ENCODE measurements around the gene SMIM29.

DNA sequence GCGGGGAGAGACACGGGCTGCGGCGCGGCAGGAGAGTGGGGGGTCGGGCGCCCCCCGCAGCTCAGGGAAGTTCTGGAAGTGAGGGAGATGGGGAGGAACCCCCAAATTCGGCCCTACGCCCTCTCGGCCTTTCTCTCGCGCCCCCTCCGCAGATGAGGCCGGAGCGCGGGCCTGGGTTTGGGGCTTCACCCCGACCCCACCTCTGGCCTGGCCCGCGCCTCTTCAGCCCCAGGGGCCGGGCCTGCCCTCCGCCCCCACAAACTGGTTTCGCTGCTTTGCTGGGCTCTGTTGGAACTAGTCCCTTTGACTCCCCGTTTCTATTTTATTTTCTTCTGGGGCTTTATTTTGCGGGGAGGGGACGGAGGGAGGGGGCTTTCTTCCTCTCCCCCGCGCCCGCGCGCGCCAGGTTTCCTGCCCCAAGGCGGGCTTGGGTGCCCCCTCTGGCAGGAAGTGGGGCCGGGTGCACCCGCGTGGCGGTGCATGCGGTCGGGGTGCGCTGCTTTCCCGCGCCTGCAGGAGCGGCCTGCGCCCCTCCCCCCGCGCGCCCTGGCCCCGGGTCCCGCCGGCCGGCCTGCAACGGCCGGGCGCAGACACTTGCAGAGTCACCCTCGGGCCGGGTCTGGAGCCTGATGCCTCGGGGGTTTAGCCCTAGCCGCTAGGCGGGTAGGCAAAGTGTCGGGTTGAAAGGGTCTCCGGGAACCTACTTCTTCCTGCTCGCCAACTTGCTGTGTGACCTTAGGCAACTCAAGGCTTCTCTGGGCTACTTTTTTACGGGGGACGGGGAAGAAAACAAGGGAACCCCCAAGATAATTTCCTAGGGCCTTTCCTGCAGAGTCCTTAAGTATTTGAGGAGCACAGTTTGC lies 10.9 kb downstream of the SMIM29 start:
- TF ChIP-seq EZH2 (IDR thresholded peaks at IDR 0.05; ENCODE audit: low read length) = no peak
- TF ChIP-seq, protein P1, sequence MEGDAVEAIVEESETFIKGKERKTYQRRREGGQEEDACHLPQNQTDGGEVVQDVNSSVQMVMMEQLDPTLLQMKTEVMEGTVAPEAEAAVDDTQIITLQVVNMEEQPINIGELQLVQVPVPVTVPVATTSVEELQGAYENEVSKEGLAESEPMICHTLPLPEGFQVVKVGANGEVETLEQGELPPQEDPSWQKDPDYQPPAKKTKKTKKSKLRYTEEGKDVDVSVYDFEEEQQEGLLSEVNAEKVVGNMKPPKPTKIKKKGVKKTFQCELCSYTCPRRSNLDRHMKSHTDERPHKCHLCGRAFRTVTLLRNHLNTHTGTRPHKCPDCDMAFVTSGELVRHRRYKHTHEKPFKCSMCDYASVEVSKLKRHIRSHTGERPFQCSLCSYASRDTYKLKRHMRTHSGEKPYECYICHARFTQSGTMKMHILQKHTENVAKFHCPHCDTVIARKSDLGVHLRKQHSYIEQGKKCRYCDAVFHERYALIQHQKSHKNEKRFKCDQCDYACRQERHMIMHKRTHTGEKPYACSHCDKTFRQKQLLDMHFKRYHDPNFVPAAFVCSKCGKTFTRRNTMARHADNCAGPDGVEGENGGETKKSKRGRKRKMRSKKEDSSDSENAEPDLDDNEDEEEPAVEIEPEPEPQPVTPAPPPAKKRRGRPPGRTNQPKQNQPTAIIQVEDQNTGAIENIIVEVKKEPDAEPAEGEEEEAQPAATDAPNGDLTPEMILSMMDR (optimal IDR thresholded peaks at IDR 0.05 in 1 of 3, IDR thresholded peaks at IDR 0.05 in 1 of 3, conservative IDR thresholded peaks at IDR 0.05 in 1 of 3; ENCODE audit: extremely low read depth in 1 of 3, insufficient read depth in 2 of 3, low read length in 3 of 3) = no peak
